HG03432 (cell line): Measurements from ENCODE around the gene TSPAN10.
A peak's percentile ranks its signal among the peaks of the same experiment; 100 is the strongest.
"Not testable (repeated sequence)": the region's sequence is repeated elsewhere in the genome, so short reads cannot be mapped to it uniquely, and the experiment has no call there.

Source experiments
- ATAC-seq: cut with Tn5 transposase; IDR thresholded peaks from one replicate; pipeline ENCODE4 v1.9.1; 2021; ENCODE audit warnings: mild to moderate bottlenecking, moderate library complexity; ENCODE audit not compliant: unreplicated experiment

TSPAN10 gene

DNA sequence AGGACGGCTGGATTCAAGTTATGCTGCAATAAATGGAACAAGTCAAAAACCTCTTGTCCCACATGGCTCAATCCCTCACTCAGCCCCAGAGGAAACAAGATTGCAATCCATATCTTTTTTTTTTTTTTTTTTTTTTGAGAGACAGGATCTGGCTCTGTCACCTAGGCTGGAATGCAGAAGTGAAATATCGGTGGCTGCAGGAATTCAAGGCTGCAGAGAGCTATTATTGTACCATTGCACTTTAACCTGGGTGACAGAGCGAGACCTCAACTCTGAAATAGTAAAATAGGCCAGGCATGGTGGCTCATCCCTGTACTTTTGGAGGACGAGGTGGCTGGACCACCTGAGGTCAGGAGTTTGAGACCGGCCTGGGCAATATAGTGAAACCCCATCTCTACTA, 22.0 kb downstream of the TSPAN10 start:
- ATAC-seq, result no peak

DNA sequence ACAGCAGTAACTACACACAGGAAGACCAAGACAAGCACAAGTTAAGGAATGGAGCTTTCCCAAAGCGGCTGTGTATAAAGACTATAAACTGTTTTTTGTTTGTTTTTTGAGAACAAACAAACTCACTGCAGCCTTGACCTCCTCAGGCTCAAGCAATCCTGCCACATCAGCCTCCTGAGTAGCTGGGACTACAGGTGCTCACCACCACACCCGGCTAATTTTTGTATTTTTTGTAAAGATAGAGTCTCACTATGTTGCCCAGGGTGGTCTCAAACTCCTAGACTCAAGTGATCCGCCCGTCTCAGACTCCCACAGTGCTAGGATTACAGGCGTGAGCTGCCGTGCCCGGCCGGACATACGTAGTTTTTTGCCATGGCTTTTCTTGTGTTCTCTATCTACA, 23.4 kb downstream of the TSPAN10 start:
- no peak for ATAC-seq

DNA sequence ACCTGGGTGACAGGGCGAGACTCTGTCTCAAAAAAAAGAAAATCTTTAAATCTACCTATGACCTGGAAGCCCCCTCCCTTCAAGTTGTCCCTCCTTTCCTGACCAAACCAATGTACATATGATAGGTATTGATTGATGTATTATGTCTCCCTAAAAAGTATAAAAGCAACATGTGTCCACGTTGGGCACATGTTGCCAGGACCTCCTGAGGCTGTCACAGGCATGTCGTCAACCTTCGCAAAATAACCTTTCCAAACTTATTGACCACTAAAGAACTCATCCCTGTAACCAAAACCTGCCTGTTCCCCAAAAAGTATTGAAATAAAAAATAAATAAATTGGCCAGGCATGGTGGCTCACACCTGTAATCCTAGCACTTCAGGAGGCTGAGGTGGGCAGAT, 25.0 kb downstream of the TSPAN10 start:
- ATAC-seq, result no peak

DNA sequence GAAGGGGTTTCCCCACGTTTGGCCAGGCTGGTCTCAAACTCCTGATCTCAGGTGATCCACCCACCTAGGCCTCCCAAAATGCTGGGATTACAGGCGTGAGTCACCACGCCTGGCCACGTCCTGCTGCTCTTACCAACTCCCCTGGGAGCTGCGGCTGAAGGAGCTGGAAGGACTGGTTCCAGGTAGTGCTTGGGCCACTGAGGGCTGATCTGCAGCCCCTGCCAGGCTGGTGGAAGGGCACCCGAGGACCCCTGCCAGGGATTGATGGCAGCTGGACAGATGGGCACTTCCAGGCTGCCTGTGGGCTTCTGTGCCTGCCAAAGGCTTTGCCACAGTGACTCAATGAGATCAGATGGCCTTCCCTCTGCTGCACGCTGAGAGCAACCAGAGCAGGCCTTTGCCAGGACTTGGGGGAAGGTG, 27.1 kb downstream of the TSPAN10 start:
- ATAC-seq, result no peak

DNA sequence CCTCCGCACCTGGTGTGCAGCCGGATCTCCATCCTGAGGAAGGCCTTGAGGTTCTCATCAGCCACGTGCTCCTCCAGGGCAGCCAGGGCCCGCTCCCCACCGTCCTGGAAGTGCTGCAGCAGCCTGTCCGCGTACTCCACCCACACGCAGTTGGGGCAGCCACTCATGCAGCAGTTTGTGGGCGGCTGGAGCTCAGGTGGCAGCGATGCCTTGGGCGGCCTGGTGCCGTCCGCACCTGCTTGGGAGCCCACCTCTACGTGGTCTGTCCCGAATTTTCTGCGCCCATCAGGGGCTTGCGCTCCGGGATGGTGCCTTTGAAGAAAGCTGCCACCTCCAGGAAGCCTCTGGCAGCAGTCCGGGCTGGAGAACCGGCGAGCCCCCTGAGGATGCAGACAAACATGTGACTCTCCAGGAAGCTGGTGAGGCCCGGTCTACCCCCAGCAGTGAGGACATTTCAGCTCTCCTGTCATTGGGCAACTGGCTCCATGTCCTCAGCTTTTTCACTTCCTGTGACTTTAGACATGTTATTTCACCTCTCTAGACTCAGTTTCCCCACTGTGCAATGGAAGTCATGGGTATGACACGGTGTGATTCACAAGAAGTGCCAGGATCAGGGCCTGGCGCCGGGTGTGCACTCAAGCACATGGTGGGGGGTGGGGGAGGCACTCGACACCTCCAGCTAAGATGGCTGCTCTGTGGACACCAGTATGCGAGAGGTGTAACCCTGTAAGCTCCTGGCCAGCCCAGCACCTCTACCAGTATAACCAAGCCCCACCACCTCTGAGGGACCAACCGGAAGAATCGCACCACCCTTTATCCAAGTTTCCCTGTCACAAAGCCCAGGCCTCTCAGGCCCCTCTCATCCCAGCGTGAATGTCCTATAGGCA, 28.5 kb downstream of the TSPAN10 start:
- ATAC-seq, result peak; percentile 7

DNA sequence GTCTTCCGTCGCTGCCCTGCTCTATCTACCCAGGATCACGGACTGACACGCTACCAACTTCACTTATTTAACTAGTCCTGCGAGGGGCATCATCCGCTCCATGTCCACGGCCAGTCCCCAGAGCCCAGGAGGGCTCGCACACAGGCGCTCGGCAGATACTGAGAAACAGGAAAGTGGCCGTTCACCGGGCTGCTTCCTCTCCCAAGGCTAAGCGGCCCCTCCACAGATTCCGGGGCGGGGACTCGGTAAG, 29.0 kb downstream of the TSPAN10 start:
- no peak for ATAC-seq

DNA sequence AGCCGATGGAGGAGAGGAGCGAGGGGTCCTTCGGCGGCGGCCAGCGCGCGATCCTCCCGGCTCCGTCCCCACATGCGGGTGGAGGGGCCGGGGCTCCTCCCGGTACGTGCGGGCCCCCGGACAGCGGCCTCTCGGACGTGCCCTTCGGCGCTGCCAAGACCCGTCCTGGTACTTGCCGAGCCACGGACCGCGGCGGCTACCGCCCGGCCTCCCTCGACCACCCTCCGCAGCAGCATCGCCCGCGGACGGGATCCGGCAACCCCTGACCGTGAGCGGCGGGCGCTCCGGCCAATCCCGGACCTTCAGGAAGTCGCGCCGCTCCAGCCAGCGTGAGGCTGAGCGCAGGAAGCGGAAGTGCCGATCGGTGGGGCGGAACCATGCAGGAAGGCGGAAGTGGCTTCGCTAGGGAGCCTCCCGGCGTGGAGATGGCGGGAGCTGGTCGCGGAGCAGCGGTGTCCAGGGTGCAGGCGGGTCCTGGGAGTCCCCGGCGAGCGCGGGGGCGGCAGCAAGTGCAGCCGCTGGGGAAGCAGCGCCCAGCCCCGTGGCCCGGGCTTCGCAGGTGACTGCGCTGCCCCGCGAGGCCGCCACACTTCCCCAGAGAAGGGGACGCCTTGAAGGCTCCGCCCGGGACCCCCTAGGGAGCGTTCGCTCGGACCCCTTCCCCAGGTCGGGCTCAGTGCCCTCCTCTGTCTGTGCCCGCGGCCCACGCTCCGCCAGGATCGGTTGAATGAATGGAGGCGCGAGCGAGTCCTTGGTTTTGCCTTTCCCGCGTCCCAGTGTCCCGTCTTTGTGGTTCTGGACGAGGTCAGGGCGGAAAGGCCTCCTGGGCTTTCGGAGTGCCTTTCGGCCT, 29.6 kb downstream of the TSPAN10 start, which contains the start of the genes CCDC137 and OXLD1:
Gene CCDC137 (plus strand): TSS at position 396 of the 850 bp plus-strand sequence. CDS start 30 bp downstream, at position 426.
Gene OXLD1 (minus strand): TSS at position 264 of the 850 bp plus-strand sequence. CDS start 28 bp downstream, at position 236.
- peak; percentile 89 for ATAC-seq

DNA sequence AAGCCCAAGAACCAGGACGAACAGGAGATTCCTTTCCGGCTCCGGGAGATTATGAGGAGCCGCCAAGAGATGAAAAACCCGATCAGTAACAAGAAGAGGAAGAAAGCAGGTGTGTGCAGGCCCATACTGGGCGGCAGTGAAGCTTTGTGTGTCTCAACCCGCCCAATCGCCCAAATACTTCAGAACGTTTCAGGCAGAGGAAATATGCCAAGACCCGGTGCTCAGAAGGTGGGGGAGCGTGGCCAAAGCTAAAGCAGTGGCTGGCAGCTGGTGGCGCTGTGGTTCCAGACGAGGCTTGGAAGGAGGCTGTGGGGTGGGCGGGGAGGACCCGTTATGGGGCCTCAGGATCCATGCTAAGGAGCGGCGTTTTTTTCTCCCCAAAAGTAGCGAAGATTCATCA, 30.8 kb downstream of the TSPAN10 start:
- no peak for ATAC-seq

DNA sequence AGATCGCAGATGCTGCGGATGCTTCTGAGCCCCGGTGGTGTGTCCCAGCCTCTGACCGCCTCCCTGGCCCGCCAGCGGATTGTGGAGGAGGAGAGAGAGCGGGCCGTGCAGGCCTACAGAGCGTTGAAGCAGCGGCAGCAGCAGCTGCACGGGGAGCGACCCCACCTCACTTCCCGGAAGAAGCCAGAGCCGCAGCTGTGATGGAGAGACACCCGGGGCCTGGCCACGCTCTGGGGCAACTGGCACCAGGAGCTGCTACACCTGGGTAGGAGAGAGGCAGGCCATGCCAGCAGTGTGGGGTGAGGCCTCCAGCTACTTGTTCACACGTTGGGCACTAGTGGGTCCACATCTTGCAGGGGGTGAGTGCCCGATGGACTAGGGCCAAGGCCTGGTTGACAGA, 35.5 kb downstream of the TSPAN10 start:
- no peak for ATAC-seq

DNA sequence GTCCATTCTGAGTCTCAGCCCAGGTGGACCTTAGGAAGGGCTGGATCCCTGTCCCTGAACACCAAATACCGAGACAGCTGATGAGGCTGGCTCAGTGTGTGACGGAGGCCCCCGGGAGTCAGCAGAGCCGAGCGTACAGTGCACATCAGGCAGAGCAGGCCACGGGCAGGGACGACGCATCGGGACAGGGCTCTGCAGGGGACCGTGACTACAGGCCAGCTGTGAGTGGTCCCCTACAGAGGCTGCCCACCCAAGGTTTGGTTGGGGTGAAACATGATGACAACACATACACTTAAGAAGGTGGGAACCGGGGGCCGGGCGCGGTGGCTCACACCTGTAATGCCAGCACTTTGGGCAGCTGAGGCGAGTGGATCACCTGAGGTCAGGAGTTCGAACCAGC, 36.0 kb downstream of the TSPAN10 start:
- no peak for ATAC-seq

DNA sequence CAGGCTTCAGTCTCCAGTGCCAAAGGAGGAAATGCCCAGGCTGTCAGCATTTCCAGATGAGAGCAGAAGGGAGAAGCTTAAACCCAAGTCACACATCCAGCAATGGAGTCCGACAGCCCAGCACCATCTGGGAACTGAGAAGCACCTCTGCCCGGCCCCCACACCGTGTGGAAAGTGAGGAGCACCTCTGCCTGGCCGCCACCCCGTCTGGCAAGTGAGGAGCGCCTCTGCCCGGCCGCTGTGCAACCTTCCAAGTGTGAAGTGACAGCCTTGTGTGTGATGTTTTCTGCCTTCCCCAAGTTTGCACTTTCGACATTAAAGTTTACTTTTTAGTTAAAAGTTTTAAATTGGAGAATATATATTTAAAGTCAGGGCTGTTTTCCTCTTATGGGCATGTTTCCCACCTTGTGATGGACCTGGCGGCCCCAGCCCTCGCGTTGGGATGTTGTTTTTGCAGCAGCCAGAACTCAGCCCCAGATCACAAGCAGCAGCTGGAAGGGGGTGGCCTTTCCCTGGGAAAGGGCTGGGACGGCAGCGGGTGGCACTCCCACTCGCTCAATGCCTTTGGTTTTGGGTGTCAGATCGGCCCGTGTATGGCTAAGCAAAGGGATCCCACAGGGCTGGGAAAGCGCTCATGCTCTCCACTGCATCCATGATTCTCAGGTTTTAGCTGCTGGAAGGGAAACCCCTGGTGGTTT, 36.7 kb downstream of the TSPAN10 start:
- no peak for ATAC-seq

DNA sequence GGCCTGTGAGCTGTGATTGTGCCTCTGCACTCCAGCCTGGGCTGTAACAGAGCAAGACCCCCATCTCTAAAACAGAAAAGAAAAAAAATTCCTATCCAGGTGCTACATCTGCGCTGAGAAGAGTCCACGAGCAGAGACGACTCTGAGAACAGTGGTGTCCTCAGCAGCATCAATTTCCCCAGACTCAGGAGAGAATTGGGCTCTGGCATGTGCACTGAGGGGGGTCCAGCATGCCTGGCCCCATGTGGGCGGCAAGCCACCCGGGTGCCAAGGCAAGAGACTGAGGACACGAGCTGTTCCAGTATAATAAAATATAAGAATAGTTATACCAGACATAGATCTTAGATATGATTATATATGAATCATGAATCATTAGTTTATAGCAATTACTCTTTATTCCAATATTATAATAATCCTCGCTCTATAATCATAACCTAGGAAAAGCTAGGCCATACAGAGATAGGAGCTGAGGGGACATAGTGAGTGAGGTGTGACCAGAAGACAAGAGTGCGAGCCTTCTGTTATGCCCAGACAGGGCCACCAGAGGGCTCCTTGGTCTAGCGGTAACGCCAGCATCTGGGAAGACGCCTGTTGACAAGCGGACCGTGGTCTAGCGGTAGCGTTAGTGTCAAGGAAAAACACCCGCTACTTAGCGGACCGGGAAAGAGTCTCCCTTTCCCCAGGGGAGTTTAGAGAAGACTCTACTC, 38.7 kb downstream of the TSPAN10 start:
- ATAC-seq, result not testable (repeated sequence)

DNA sequence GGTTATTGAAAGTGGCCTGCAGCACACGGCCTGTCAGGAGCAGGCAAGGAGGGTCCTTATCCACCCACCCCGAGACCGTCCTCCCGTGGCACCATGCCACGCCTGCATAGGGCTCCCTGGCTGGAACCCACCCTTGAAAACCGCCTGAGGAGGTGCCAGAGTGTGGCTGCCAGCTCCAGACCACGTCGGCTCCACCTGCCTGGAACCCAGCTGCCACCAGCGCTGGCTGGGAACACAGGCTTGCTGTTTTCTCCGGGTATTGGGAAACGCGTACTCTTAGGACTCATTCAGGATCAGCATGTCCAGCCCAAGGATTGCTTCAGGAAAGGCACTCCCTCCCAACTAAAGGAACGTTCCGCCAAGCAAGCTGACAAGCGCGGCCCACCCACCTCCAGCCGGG, 39.9 kb downstream of the TSPAN10 start:
- ATAC-seq, result no peak

DNA sequence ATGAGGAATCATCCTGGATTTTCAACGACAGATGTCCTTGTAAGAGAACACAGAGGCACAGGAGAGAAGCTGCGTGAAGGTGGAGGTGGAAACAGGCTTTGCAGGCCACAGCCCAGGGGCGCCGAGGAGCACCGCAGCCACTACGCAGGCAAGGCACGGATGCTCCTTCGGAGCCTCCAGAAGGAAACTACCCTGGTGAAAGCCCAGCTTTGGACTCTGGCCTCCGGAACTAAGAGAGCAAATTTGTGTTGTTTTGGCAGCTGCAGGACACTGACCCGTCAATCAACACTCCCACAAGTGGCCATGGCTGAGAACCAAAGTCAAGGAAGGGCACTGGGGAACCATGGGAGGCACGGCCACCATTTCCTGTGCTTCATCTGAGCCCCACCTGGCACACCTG, 43.2 kb downstream of the TSPAN10 start:
- ATAC-seq, result no peak

DNA sequence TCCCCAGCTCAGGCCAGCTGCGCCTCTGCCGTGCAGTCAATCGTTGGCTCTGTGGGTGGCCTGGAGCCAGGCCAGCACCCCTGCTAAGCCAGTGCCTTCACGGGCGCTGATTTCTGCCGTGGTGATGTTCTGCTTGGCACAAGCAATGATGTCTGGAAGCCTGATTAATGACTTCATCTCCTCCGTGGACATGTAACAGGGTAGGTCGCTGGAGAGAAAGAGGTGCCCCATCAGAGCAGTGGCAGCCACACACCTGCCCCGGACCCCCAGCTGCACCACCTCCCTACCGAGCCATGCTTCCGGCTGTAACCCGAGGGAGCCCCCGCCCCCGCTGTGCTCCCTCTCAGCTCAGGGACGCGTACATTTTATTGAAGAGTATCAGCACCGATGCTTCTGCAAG, 44.7 kb downstream of the TSPAN10 start:
- ATAC-seq, result no peak

DNA sequence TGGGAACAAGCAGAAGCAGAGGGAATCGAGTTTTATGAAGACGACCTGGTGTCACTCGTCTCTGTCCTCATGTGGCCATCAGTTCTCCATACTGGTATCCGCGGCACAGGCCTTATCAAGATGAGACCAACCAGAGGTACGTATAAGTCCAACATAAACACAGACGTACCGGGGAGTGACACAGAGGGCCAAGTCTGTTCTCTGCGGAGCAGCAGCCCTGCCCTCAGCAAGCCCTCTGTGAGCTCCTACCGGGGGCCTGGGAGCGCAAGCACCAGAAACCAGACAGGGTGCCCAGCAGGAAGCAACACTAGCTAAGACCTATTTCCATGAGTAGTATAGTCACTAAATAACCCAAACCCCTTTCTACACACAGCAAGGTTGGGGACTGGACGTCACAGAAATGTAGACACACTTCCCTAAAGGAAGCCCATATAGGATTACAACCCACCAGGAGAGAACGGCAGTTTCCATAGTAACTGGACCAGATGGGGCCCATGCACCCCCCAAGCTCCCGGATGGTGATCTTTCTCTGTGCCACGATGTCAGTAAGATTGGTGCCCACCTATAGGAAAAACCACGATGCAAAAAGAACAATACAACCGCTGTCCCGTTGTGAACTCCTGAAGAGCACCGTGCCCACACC, 45.7 kb downstream of the TSPAN10 start:
- ATAC-seq, result no peak

DNA sequence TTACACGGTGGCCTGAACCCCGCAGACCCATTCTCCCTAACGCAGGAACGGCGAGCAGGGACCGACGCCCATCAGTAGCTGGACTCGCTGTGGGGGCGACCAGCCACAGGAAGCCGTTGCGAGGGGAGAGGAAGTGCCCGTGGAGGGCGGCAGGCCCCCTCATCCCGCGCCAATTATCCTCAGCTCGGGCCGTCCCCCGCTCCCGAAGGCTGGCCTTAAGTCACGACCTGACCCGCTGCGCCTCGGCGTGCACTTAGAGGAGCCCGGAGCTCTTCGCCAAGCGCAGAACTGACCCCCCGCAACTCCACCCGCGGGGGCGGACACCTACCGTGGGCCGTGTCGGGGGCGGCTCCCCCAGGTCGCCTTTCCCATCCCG, 46.2 kb downstream of the TSPAN10 start:
- ATAC-seq, result peak; percentile 18

DNA sequence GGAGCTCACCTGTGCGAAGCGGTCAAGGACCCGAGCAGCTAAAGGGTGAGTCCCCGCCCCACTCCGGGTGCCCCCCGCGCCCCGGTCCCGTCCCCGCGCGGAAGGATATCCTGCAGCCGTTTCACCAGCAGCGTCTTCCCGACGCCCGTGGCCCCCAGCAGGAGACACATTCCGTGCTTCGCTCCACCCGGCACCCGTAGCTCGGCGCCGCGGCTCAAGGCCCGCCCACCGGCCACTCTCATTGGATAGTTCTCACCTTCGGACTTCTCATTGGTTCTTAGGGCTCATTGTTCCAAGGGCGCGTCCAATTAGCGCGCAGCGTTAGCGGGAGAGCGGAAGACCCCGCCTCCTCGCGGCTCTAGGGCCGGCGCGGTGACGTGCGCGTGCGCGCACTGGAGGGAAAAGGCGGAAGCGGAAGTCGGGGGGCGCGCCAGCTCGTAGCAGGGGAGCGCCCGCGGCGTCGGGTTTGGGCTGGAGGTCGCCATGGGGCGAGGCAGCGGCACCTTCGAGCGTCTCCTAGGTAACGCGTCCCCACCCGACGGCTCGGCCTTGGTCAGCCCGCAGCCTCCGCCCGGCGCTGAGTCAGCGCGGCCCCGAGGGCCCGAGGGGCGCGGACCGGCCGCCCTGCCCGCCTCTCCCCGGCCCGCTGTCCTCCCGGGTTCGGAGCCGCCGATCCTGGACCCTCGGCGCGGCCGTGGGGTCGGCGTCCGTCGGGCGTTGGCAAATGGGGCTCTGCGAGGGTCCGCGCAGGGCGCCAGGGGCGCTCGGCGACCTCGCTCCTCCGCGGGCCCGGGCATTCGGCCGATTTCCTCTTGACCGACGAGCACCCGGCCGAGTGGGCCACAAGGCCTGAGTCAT, 46.8 kb downstream of the TSPAN10 start, which contains the start of the genes ARL16 and HGS:
Gene ARL16 (minus strand): TSS at position 214 of the 858 bp plus-strand sequence. CDS start 44 bp downstream, at position 170.
Gene HGS (plus strand): TSS at position 428 of the 858 bp plus-strand sequence. CDS start 56 bp downstream, at position 484.
- peak; percentile 89 for ATAC-seq

DNA sequence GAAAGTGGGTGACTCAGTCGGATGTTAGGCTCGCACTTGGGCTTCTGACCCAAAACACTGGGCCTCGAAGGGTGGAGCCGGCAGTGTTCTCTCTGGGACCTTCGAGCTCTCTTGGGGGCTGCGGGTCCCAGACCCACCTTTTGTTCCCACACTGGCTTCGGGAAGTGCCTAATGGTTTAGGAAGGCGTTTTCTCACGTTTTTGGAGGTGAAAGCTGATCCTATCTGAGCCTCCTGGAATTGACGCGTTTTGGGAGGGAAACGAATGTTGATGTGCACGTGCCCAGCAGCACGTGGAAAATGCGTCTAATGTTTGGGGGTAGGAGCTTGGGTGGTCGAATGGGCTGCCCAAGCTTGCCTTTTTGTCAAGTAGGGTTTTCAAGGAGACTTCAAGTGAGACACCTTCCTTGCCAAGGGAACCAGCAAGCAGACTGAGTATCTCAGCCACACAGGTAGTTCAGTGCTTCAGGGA, 47.5 kb downstream of the TSPAN10 start:
- ATAC-seq, result no peak
